ENCODE measurements around the gene PTCD3. TPM values are rescaled to one million over a fixed set of nuclear protein-coding genes. Genes with fewer than 3 reads are reported as not detected.

PTCD3 gene
- total RNA-seq, 1 experiment from 2014 or later: 180 TPM

GRCh38 chr2:86170449-86170848, 64.4 kb downstream of the PTCD3 start:
- Histone ChIP-seq H2AK5ac (ENCODE audit: insufficient read length, low read length) (no peak overlapping the region), H2BK120ac (ENCODE audit: low read depth, low read length, poor library complexity, severe bottlenecking) (no peak overlapping the region), H2BK5ac (ENCODE audit: insufficient read length, low read length) (no peak overlapping the region), H2BK20ac (ENCODE audit: low read depth, low read length, poor library complexity, severe bottlenecking) (no peak overlapping the region), H3K79me1 (ENCODE audit: insufficient read depth, low read depth, low read length, poor library complexity, severe bottlenecking) (no peaks in the 10 kb centered on the region), H4K20me1 (ENCODE audit: control insufficient read depth, insufficient read depth, insufficient read length) (no peaks in the 10 kb centered on the region), H3K23ac (ENCODE audit: insufficient read length, low read depth, low read length) (no peak overlapping the region), H3K18ac (ENCODE audit: insufficient read length, low read depth, low read length) (no peak overlapping the region), H3K9me3 (ENCODE audit: control insufficient read depth, low read depth, low read length) (no peaks in the 10 kb centered on the region), H3K4ac (ENCODE audit: low read depth, low read length) (no peak overlapping the region), H3K4me2 (ENCODE audit: insufficient read depth, insufficient read length, low read length) (no peak overlapping the region), H3K9ac (ENCODE audit: extremely low read depth, insufficient read length, low read length) (no peak overlapping the region), H2AFZ (ENCODE audit: low read length) (no peak overlapping the region), H2BK12ac (ENCODE audit: insufficient read length, low read depth, low read length) (no peak overlapping the region), H2BK15ac (ENCODE audit: low read depth, low read length) (no peak overlapping the region), H3K14ac (ENCODE audit: insufficient read depth, low read length) (no peak overlapping the region), H4K91ac (ENCODE audit: insufficient read length, low read depth, low read length) (no peak overlapping the region), H3K79me2 (ENCODE audit: insufficient read depth, low read length) (no peaks in the 10 kb centered on the region), H4K8ac (replicated peaks; ENCODE audit: insufficient read length, low read depth, low read length) (no peak overlapping the region), H3K27me3 (ENCODE audit: insufficient read depth, low read length) (no peaks in the 10 kb centered on the region), H3K4me1 (ENCODE audit: insufficient read depth, low read length) (no peaks in the 10 kb centered on the region), H3K23me2 (ENCODE audit: insufficient read length, low read depth, low read length, poor library complexity, severe bottlenecking) (no peaks in the 10 kb centered on the region), H3T11ph (ENCODE audit: low read length) (no peak overlapping the region), H3K56ac (ENCODE audit: insufficient read length, low read depth, low read length) (no peak overlapping the region), H4K5ac (ENCODE audit: insufficient read length, low read depth, low read length) (no peak overlapping the region), H3K27ac (ENCODE audit: insufficient read length, low read depth, low read length) (no peak overlapping the region)
- H3K9me3 Mint-ChIP-seq: no peaks in the 10 kb centered on the region
- H3K36me3 Mint-ChIP-seq (ENCODE audit: insufficient read depth in 1 of 3, low read depth in 3 of 3): peaks cover 22 to 69% (median 53%) of the 10 kb centered on the region in 3 experiments; a peak in 6 of 7 replicates
- no peak for DNase-seq
- no peak overlapping the region for H3K27ac Mint-ChIP-seq
- H3K4me1 Mint-ChIP-seq: no peaks in the 10 kb centered on the region
- TF ChIP-seq CTCF (conservative IDR thresholded peaks at IDR 0.05): no peak
- no CpG with 5 or more reads among the region's 4 CpGs for WGBS (ENCODE audit: extremely low coverage, insufficient read length, low lambda C conversion rate)
- no peaks in the 10 kb centered on the region for H3K27me3 Mint-ChIP-seq (ENCODE audit: low read depth)
- H3K4me3 Mint-ChIP-seq: no peak overlapping the region

Measured in H9 (cell line).